Uterus (tissue), 2 donors: ENCODE measurements around the gene CHAMP1.

Experiments
- CTCF ChIP-seq, 4 experiments: fragments of 200-600 bp in 2 of 4; fragments of 450-650 bp in 2 of 4; sonication (generic) in 2 of 4; IDR thresholded peaks; one replicate each; pipeline ENCODE4 v1.5.1; 2016 to 2019; ENCODE audit warnings: antibody characterized with exemption in 4 of 4, mild to moderate bottlenecking in 2 of 4, moderate library complexity in 1 of 4
- POLR2A ChIP-seq, 2 donors: fragments of 450-650 bp; IDR thresholded peaks; one replicate each; pipeline ENCODE4 v1.6.1; 2016; ENCODE audit warnings: antibody characterized with exemption in 2 of 2, mild to moderate bottlenecking in 1 of 2, moderate library complexity in 1 of 2

DNA sequence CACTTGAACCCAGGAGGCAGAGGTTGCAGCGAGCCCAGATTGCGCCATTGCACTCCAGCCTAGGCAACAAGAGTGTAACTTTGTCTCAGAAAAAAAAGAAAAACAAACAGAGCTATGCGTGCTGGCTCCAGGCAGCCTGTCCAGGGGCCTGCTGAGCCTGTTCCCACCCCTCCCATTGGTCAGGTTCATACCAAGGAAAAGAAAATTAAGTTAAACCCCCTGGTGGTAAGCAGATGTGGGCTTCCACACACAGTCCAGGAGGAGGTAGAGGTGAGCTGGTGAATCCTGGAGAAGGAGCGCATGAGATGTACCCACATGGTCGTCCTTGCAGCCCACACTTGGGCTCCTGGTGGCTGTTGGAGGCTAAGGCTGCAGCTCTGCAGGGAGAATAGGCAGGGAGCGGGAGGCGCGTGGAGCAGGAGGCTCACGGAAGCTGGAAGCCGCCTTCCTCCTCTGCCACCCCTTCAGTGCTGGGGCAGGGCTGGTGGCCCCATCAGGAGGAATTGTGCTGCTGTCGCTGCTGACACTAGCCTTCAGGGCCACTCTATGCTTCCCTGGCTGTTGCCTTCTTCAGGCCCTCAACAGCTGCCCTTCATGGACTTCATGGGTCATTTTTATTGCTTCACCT, 10.5 kb upstream of the CHAMP1 start:
- no peak for TF ChIP-seq CTCF (IDR thresholded peaks at IDR 0.05)
- TF ChIP-seq POLR2A (IDR thresholded peaks at IDR 0.05), result no peak
